Measurements from ENCODE around the gene LNP1. TPM values are rescaled to one million over a fixed set of nuclear protein-coding genes. Genes with fewer than 3 reads are reported as not detected.

The LNP1 gene
- total and polyA plus RNA-seq, 2 of the 13 experiments (the other 11 are each of a cell fraction or from before 2014, with no cell fraction given): 3.6 to 7.0 TPM

GRCh38 chr3:100403362-100404249 lies 2.3 kb downstream of the LNP1 start (continued):
- TF ChIP-seq PBX3 (CRISPR knock-in tag; IDR thresholded peaks at IDR 0.05; ENCODE audit: borderline replicate concordance) (no peak), KAT7 (CRISPR knock-in tag; IDR thresholded peaks at IDR 0.05; ENCODE audit: borderline replicate concordance) (peak; percentile 45; the same call in 1 of the 2 replicates), ZBTB3 (CRISPR knock-in tag; IDR thresholded peaks at IDR 0.05; ENCODE audit: borderline replicate concordance, low read depth) (no peak), ZBTB7B (CRISPR knock-in tag; IDR thresholded peaks at IDR 0.05) (no peak), ZNF234 (CRISPR knock-in tag; conservative IDR thresholded peaks at IDR 0.05) (no peak), ZBTB44 (CRISPR knock-in tag; IDR thresholded peaks at IDR 0.05) (no peak), PAF1 (CRISPR knock-in tag; IDR thresholded peaks at IDR 0.05) (no peak), BORCS8-MEF2B (CRISPR knock-in tag; IDR thresholded peaks at IDR 0.05) (no peak), CENPT (CRISPR knock-in tag; IDR thresholded peaks at IDR 0.05; ENCODE audit: low read depth) (no peak), ZNF276 (CRISPR knock-in tag; IDR thresholded peaks at IDR 0.05; ENCODE audit: low read depth) (no peak), TP53 (CRISPR knock-in tag; conservative IDR thresholded peaks at IDR 0.05) (no peak), ZNF550 (CRISPR knock-in tag; IDR thresholded peaks at IDR 0.05; ENCODE audit: borderline replicate concordance) (no peak), ASH2L (IDR thresholded peaks at IDR 0.05; ENCODE audit: insufficient read length, low read depth, low read length) (no peak), ZSCAN31 (CRISPR knock-in tag; IDR thresholded peaks at IDR 0.05; ENCODE audit: low read depth) (no peak), DPF2 (CRISPR knock-in tag; IDR thresholded peaks at IDR 0.05; ENCODE audit: borderline replicate concordance, low read depth) (no peak), ARID5B (CRISPR knock-in tag; IDR thresholded peaks at IDR 0.05) (peak; percentile 27; the same call in 1 of the 2 replicates), SOX5 (CRISPR knock-in tag; IDR thresholded peaks at IDR 0.05; ENCODE audit: borderline replicate concordance) (no peak), NONO (IDR thresholded peaks at IDR 0.05) (no peak), NONO (CRISPR knock-in tag; conservative IDR thresholded peaks at IDR 0.05) (no peak), ZNF772 (CRISPR knock-in tag; IDR thresholded peaks at IDR 0.05) (no peak), GPN1 (CRISPR knock-in tag; IDR thresholded peaks at IDR 0.05; ENCODE audit: borderline replicate concordance) (no peak)
